Heart right ventricle (tissue), 16 donors: Measurements from ENCODE around the gene ICAM5. TPM values are rescaled to one million over a fixed set of nuclear protein-coding genes. Genes with fewer than 3 reads are reported as not detected.
A peak's percentile ranks its signal among the peaks of the same experiment; 100 is the strongest.

ENCODE experiments used
- ATAC-seq, 8 donors: fragments of 200-7000 bp; cut with Tn5 transposase; one replicate each; pipeline ENCODE4 v1.9.1; 2020; ENCODE audit warnings: mild to moderate bottlenecking in 8 of 8, moderate library complexity in 8 of 8, moderate number of reproducible peaks in 1 of 8
- DNase-seq, 2 donors: peaks; one replicate each; pipeline ENCODE4 v3.0.0-alpha.2; 2020
- H3K27ac ChIP-seq, 10 donors: fragments of 200-600 bp; sonication (generic) in 2 of 10; one replicate each; pipeline versions ENCODE4 v1.5.0 to v1.8.0; 2020 to 2022; ENCODE audit warnings: mild to moderate bottlenecking in 3 of 10
- H3K27me3 ChIP-seq, 7 donors: fragments of 200-600 bp; one replicate each; pipeline ENCODE4 v1.8.0; 2021 to 2022; ENCODE audit warnings: mild to moderate bottlenecking in 2 of 7
- H3K36me3 ChIP-seq, 9 donors: fragments of 200-600 bp; sonication (generic) in 1 of 9; one replicate each; pipeline versions ENCODE4 v1.5.0 to v1.8.0; 2020 to 2022; ENCODE audit warnings: mild to moderate bottlenecking in 2 of 9
- H3K4me1 ChIP-seq, 9 donors: fragments of 200-600 bp; sonication (generic) in 1 of 9; one replicate each; pipeline versions ENCODE4 v1.5.0 to v1.8.0; 2020 to 2022; ENCODE audit warnings: mild to moderate bottlenecking in 4 of 9
- H3K4me3 ChIP-seq, 10 donors: fragments of 200-600 bp; sonication (generic) in 2 of 10; one replicate each; pipeline versions ENCODE4 v1.5.0 to v1.8.0; 2020 to 2022; ENCODE audit warnings: mild to moderate bottlenecking in 7 of 10, moderate library complexity in 2 of 10
- H3K9me3 ChIP-seq, 11 donors: fragments of 200-600 bp in 10 of 11; sonication (generic) in 2 of 11; one replicate each; pipeline versions ENCODE4 v1.5.0 to v1.8.0; 2013 to 2022; ENCODE audit warnings: mild to moderate bottlenecking in 2 of 11, control low read depth in 1 of 11, moderate library complexity in 1 of 11
- CTCF ChIP-seq, 9 donors: fragments of 200-600 bp; sonication (generic) in 2 of 9; IDR thresholded peaks; one replicate each; pipeline versions ENCODE4 v1.5.0 to v1.8.0; 2021 to 2022; ENCODE audit warnings: antibody characterized with exemption in 9 of 9, mild to moderate bottlenecking in 5 of 9, moderate library complexity in 1 of 9
- WGBS, 2 donors: extraction: QIAGEN DNeasy Blood & Tissue Kit; methylation state at CpG; one replicate each; pipeline ENCODE4 v1.1.7; 2013; ENCODE audit warnings: inconsistent platforms in 1 of 2; 5-methylcytosine and 5-hydroxymethylcytosine counted together
- intact Hi-C, 10 donors: fragments of 100-400 bp; cut with DNase I; formaldehyde crosslinking; loops; one replicate each; pipeline versions ENCODE4 v1.11.1 to v1.14.2; 2022
- polyA plus RNA-seq, 2 donors: library from polyadenylated mRNA; stranded (reverse); fragments of 200-250 nt; gene quantifications; one replicate each; pipeline ENCODE4 v1.2.3, GENCODE V29; 2013
- total RNA-seq, 10 donors: library from RNA; stranded (reverse); fragmentation: NEBNext Ultra II Directional in 3 of 10; extraction: Animal tissue kit (Norgen Biotek cat#: 25700) in 3 of 10; gene quantifications; one replicate each; pipeline versions ENCODE4 v1.2.1 to v1.2.4, GENCODE V29; 2021 to 2023
- donor health status: Arrhythmogenic right ventricular cardiomyopathy.
- donor health status: ischemic (EF 13 %, LVEDD 7.1; RV severe dilation, severe dysfunction).
- donor health status: healthy with polysubstance abuse.
- donor health status: DM: no; HTN: yes; CAD: no.
- donor health status: DM: no; HTN: no; CAD: no.
- donor health status: ischemic (EF 25% LVEDD 6.9; RV normal size, moderate dysfunction).
- donor health status: ischemic (EF 25% LVEDD 5.7; RV mildly dilated, moderate dysfunction).
- donor health status: healthy.
- donor health status: DM: yes; HTN: yes; CAD: no.
- donor health status: Ischemic cardiomyopathy.
- donor health status: ischemic (EF 35%, LVEDD 5.7; RV mildly dilated, moderate dysfunction).
- donor health status: nonischemic (EF 11% LVEDD 7.7; RV severe dilation, severe dysfunction).
- donor health status: DM: yes; HTN: yes; CAD: no.
- donor health status: PGD.
- donor health status: ischemic (EF 29% LVEDD 5.4; RV normal size, mild dysfunction).
- donor health status: nonischemic (EF 23%, LVEDD 6.1; RV moderate dilation, normal function).

ICAM5 gene
- total and polyA plus RNA-seq, 12 donors: 0.18 to 1.0 (median 0.37) TPM; not detected in 3

- ATAC-seq (peak; percentile 71 to 91 (median 82)), DNase-seq (peak; percentile 89 to 90)
- Histone ChIP-seq H3K27ac (peak within 1 kb of the TSS; percentile 2 to 80 (median 50)), H3K4me3 (peak within 1 kb of the TSS in 9 of 10 donors; percentile 2 to 54 (median 28)), H3K27me3 (peaks cover 3 to 53% (median 50%) of the 10 kb centered on the region in 7 donors), H3K9me3 (no peaks in the 10 kb centered on the region), H3K4me1 (peaks cover 23 to 75% (median 67%) of the 10 kb centered on the region in 9 donors), H3K36me3 (peaks cover 0 to 42% (median 20%) of the 10 kb centered on the region in 9 donors)
- 2% methylated on average over 56 to 59 of the region's 59 CpGs for WGBS, 2 donors
- no peak for TF ChIP-seq CTCF (IDR thresholded peaks at IDR 0.05)
- intact Hi-C loops: loop anchor here in 2 of 10 donors (2.0 to 5.0 kb wide), 3 partner anchors 28 to 45 kb away; partner anchors contain the start of gene RAVER1 (in 1 of the 2)
These were observed 2.7 kb upstream of the ICAM5 start, which contains the start of gene ICAM4 for GRCh38 chr19:10286803-10287737. TSS of gene ICAM4 (plus strand) at chr19:10286955. CDS start at chr19:10287013, 58 bp downstream.

- peaks cover 0 to 26% (median 18%) of the 10 kb centered on the region in 9 donors for H3K36me3 ChIP-seq
- no peaks in the 10 kb centered on the region for H3K9me3 ChIP-seq
- TF ChIP-seq CTCF (IDR thresholded peaks at IDR 0.05): no peak
- no peak for DNase-seq
- peaks cover 19 to 69% (median 66%) of the 10 kb centered on the region in 7 donors for H3K27me3 ChIP-seq
- 7 to 8% methylated on average over 23 of the region's 23 CpGs for WGBS, 2 donors
- H3K27ac ChIP-seq: no peak overlapping the region
- intact Hi-C loops: loop anchor here in 2 of 10 donors (5.0 kb wide), 2 partner anchors 39 to 44 kb away; partner anchors contain the start of gene RAVER1 (in 1 of the 2)
- no peak for ATAC-seq
- H3K4me1 ChIP-seq: peaks cover 23 to 90% (median 77%) of the 10 kb centered on the region in 9 donors
- peak overlapping the region in 6 of 10 donors; percentile 32 to 56 (median 49) for H3K4me3 ChIP-seq
These were observed 1.0 kb upstream of the ICAM5 start for GRCh38 chr19:10288662-10289166.

- no peak overlapping the region for H3K27ac ChIP-seq
- intact Hi-C loops: loop anchor here in 2 of 10 donors (5.0 kb wide), 2 partner anchors 38 to 43 kb away; partner anchors contain the start of gene RAVER1 (in 1 of the 2)
- no peak for TF ChIP-seq CTCF (IDR thresholded peaks at IDR 0.05)
These were observed 451 bp upstream of the ICAM5 start for GRCh38 chr19:10289167-10289835.

More at GRCh38 chr19:10289167-10289835, 451 bp upstream of the ICAM5 start:
- 1% methylated on average over 50 of the region's 50 CpGs for WGBS, 2 donors
- ATAC-seq: no peak
- DNase-seq: no peak
- Histone ChIP-seq H3K4me3 (peak overlapping the region in 9 of 10 donors; percentile 25 to 56 (median 41)), H3K4me1 (peaks cover 23 to 93% (median 77%) of the 10 kb centered on the region in 9 donors), H3K9me3 (no peaks in the 10 kb centered on the region), H3K36me3 (peaks cover 0 to 20% (median 13%) of the 10 kb centered on the region in 9 donors), H3K27me3 (peaks cover 25 to 75% (median 72%) of the 10 kb centered on the region in 7 donors)
